D721Med (cell line): ENCODE measurements around the gene NAGLU.

ENCODE experiments used
- DNase-seq: peaks from one replicate; pipeline ENCODE4 v3.0.0; 2011; ENCODE audit warnings: low spot score; ENCODE audit not compliant: insufficient read length
- FAIRE-seq: peaks from 2 replicates; lab custom pipeline; 2011; peaks lifted over from hg19 to GRCh38; lab: Jason Lieb, UNC
- CTCF ChIP-seq: IDR thresholded peaks from 2 replicates; pipeline ENCODE4 v1.5.1; 2012; ENCODE audit warnings: mild to moderate bottlenecking, control low read depth; ENCODE audit not compliant: insufficient read depth; ENCODE audit errors: missing control alignments

Gene NAGLU

GRCh38 chr17:42507671-42508070 is 28.4 kb upstream of the NAGLU start:
- FAIRE-seq (no peak), DNase-seq (no peak)
- TF ChIP-seq CTCF: no peak

DNA sequence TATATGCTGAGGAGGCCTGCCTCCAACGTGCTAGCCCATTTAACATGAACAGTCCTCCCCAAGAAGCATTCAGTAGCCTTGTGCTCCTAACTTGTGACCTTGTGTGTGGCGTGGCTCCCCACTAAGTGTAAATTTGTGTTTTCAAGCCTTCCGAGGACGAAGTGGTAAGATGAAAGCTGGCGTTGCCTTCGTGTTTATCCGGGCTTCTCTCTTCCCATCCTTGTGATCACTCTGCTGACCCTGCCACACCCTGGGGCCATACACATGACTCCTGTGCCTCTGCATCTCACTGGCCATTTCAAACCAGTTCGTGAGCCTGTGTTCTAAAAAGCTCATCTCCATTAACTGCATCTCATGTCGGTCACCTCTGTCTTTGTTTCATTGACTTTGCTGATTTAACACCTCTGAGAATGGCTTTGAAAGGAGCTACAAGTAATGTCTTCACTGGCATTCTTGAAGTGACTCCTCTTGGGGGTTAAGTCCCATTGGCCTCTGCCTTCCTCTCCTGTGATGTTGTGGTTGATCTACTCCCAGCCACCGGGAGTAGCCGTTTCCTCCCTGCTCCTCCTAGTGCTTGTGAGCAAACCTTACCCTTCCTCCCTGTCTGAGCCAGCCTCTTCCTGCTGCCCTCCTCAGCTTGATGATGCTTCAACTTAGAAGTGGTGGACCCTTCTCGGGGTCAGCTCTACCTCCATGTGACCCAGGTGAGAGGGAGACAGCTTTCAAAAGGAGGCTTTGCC is 27.4 kb upstream of the NAGLU start:
- FAIRE-seq: no peak
- no peak for TF ChIP-seq CTCF

DNA sequence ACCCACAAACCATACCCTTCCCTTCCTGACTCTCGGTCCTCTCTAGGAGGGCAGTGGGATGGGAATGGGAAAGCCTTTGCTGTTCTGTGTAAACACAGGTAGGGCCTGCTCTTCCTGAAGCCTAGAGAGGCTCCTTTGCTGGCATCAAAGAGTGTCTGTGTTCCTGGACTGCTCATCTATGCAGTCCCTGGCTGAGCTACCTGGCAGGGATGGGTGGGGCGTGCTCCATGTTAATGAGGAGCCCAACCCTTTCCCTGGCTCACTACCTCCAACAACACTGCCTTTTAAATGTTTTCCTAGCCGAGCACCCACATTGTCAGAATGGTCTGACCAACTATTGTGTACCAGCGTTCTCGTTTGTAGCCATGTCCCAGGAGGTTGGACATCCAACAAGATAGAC is 26.6 kb upstream of the NAGLU start:
- FAIRE-seq: no peak
- no peak for TF ChIP-seq CTCF
- DNase-seq: no peak

More for the DNA sequence above, 27.4 kb upstream of the NAGLU start:
- no peak for DNase-seq

GRCh38 chr17:42509841-42510240 is 26.2 kb upstream of the NAGLU start:
- DNase-seq (no peak), FAIRE-seq (no peak)
- TF ChIP-seq CTCF: no peak

- DNase-seq (no peak), FAIRE-seq (no peak)
- TF ChIP-seq CTCF: no peak
Measured at GRCh38 chr17:42512246-42512645, 23.8 kb upstream of the NAGLU start.

- no peak for DNase-seq
- FAIRE-seq: no peak
- TF ChIP-seq CTCF: no peak
Measured at GRCh38 chr17:42512733-42513251, 23.2 kb upstream of the NAGLU start.

- no peak for DNase-seq
- no peak for FAIRE-seq
- TF ChIP-seq CTCF: no peak
Measured at GRCh38 chr17:42513686-42514085, 22.4 kb upstream of the NAGLU start.
